Neural cell (in vitro differentiated cells): ENCODE measurements around the gene S100A8.

Experiments
- EP300 ChIP-seq: fragments of 450-650 bp; conservative IDR thresholded peaks from 2 replicates; pipeline ENCODE4 v1.6.1; 2014; ENCODE audit warnings: antibody characterized with exemption, mild to moderate bottlenecking, moderate library complexity; ENCODE audit not compliant: poor library complexity, severe bottlenecking
- EZH2 ChIP-seq: fragments of 200-600, 300-800 bp; shearing (Covaris generic), sonication (generic); IDR thresholded peaks from 2 replicates; pipeline ENCODE4 v1.6.1; 2014; ENCODE audit warnings: antibody characterized with exemption, low read length, borderline replicate concordance, mild to moderate bottlenecking; ENCODE audit not compliant: insufficient read depth, poor library complexity, severe bottlenecking
- POLR2AphosphoS5 ChIP-seq: IDR thresholded peaks from 2 replicates; pipeline ENCODE4 v1.6.1; 2012
- RAD21 ChIP-seq: fragments of 450-650 bp; conservative IDR thresholded peaks from 2 replicates; pipeline ENCODE4 v1.6.1; 2014; ENCODE audit warnings: antibody characterized with exemption, mild to moderate bottlenecking, moderate library complexity
- TAF1 ChIP-seq: IDR thresholded peaks from 2 replicates; pipeline ENCODE4 v1.6.1; 2012; ENCODE audit warnings: low read depth
- TF ChIP-seq, protein P1 (sequence below): fragments of 450-650 bp; IDR thresholded peaks from 2 replicates; pipeline ENCODE4 v1.5.1; 2014; ENCODE audit warnings: antibody characterized with exemption, mild to moderate bottlenecking, moderate library complexity; ENCODE audit not compliant: poor library complexity, severe bottlenecking
- TF ChIP-seq, protein P2 (sequence below): IDR thresholded peaks from 2 replicates; pipeline ENCODE4 v1.6.1; 2012; ENCODE audit warnings: borderline replicate concordance

DNA sequence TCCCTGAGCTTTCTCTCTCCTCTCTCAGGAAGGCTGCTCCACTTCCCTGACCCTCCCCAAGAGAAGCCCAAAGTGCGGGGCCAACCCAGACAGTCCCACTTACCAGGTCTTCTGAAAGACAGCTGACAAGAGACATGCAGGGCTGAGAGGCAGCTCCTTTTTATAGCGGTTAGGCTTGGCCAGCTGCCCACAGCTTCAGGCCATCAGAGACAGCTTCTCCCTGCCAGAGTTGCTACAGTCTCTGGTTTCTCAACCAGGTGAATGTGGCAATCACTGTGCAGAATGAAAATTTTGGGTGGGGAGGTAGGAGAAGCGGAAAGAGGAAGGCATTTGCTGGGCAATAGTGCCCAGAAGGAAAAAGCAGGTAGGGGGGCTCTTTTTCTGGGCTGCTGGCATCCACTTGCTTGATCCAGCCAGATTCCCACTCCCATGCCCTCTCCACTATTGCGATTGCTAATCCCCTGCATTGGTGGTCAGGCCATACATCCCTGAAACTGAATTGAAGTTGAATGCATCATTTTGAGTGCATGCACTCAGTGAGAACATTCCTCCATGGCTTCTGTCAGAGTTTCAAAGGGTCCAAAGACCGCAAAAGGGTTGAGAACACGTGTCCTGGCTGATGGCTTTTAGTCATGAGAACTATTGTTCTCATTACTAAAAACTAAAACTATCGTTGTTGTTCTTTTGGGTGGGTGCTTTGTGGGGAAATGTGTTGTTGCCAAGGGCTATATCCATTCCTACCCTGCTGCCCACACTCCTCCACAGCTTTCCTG is at the start of gene S100A8:
- TF ChIP-seq, protein P1, sequence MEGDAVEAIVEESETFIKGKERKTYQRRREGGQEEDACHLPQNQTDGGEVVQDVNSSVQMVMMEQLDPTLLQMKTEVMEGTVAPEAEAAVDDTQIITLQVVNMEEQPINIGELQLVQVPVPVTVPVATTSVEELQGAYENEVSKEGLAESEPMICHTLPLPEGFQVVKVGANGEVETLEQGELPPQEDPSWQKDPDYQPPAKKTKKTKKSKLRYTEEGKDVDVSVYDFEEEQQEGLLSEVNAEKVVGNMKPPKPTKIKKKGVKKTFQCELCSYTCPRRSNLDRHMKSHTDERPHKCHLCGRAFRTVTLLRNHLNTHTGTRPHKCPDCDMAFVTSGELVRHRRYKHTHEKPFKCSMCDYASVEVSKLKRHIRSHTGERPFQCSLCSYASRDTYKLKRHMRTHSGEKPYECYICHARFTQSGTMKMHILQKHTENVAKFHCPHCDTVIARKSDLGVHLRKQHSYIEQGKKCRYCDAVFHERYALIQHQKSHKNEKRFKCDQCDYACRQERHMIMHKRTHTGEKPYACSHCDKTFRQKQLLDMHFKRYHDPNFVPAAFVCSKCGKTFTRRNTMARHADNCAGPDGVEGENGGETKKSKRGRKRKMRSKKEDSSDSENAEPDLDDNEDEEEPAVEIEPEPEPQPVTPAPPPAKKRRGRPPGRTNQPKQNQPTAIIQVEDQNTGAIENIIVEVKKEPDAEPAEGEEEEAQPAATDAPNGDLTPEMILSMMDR, result no peak
- TF ChIP-seq RAD21, result no peak
- no peak for TF ChIP-seq EP300
- TF ChIP-seq, protein P2, sequence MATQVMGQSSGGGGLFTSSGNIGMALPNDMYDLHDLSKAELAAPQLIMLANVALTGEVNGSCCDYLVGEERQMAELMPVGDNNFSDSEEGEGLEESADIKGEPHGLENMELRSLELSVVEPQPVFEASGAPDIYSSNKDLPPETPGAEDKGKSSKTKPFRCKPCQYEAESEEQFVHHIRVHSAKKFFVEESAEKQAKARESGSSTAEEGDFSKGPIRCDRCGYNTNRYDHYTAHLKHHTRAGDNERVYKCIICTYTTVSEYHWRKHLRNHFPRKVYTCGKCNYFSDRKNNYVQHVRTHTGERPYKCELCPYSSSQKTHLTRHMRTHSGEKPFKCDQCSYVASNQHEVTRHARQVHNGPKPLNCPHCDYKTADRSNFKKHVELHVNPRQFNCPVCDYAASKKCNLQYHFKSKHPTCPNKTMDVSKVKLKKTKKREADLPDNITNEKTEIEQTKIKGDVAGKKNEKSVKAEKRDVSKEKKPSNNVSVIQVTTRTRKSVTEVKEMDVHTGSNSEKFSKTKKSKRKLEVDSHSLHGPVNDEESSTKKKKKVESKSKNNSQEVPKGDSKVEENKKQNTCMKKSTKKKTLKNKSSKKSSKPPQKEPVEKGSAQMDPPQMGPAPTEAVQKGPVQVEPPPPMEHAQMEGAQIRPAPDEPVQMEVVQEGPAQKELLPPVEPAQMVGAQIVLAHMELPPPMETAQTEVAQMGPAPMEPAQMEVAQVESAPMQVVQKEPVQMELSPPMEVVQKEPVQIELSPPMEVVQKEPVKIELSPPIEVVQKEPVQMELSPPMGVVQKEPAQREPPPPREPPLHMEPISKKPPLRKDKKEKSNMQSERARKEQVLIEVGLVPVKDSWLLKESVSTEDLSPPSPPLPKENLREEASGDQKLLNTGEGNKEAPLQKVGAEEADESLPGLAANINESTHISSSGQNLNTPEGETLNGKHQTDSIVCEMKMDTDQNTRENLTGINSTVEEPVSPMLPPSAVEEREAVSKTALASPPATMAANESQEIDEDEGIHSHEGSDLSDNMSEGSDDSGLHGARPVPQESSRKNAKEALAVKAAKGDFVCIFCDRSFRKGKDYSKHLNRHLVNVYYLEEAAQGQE, result no peak
- no peak for TF ChIP-seq POLR2AphosphoS5
- TF ChIP-seq EZH2, result no peak
- TF ChIP-seq TAF1, result no peak
